ENCODE data around the gene PIGM. TPM values are rescaled to one million over a fixed set of nuclear protein-coding genes. Genes with fewer than 3 reads are reported as not detected.

PIGM gene
- total and polyA plus RNA-seq, 2 of the 13 experiments (the other 11 are each of a cell fraction or from before 2014, with no cell fraction given): 3.4 to 4.6 TPM

- TF ChIP-seq, protein P1, sequence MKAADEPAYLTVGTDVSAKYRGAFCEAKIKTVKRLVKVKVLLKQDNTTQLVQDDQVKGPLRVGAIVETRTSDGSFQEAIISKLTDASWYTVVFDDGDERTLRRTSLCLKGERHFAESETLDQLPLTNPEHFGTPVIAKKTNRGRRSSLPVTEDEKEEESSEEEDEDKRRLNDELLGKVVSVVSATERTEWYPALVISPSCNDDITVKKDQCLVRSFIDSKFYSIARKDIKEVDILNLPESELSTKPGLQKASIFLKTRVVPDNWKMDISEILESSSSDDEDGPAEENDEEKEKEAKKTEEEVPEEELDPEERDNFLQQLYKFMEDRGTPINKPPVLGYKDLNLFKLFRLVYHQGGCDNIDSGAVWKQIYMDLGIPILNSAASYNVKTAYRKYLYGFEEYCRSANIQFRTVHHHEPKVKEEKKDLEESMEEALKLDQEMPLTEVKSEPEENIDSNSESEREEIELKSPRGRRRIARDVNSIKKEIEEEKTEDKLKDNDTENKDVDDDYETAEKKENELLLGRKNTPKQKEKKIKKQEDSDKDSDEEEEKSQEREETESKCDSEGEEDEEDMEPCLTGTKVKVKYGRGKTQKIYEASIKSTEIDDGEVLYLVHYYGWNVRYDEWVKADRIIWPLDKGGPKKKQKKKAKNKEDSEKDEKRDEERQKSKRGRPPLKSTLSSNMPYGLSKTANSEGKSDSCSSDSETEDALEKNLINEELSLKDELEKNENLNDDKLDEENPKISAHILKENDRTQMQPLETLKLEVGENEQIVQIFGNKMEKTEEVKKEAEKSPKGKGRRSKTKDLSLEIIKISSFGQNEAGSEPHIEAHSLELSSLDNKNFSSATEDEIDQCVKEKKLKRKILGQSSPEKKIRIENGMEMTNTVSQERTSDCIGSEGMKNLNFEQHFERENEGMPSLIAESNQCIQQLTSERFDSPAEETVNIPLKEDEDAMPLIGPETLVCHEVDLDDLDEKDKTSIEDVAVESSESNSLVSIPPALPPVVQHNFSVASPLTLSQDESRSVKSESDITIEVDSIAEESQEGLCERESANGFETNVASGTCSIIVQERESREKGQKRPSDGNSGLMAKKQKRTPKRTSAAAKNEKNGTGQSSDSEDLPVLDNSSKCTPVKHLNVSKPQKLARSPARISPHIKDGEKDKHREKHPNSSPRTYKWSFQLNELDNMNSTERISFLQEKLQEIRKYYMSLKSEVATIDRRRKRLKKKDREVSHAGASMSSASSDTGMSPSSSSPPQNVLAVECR (CRISPR knock-in tag; IDR thresholded peaks at IDR 0.05; ENCODE audit: borderline replicate concordance): peak; percentile 56; the same call in 1 of the 2 replicates
- TF ChIP-seq MEIS1 (CRISPR knock-in tag; IDR thresholded peaks at IDR 0.05; ENCODE audit: borderline replicate concordance): 0 out of 2 replicates have a peak, but pooled peaks have one; percentile 8
- peak; percentile 64 for TF ChIP-seq SP2 (CRISPR knock-in tag; IDR thresholded peaks at IDR 0.05)
- TF ChIP-seq ZNF331 (CRISPR knock-in tag; IDR thresholded peaks at IDR 0.05): no peak
- peak; percentile 24; the same call in 1 of the 2 replicates for TF ChIP-seq SP5 (CRISPR knock-in tag; IDR thresholded peaks at IDR 0.05; ENCODE audit: borderline replicate concordance, low read depth)
- TF ChIP-seq IKZF4 (CRISPR knock-in tag; IDR thresholded peaks at IDR 0.05; ENCODE audit: borderline replicate concordance, low read depth, not compliant biosample characterization): no peak
- TF ChIP-seq, protein P2, sequence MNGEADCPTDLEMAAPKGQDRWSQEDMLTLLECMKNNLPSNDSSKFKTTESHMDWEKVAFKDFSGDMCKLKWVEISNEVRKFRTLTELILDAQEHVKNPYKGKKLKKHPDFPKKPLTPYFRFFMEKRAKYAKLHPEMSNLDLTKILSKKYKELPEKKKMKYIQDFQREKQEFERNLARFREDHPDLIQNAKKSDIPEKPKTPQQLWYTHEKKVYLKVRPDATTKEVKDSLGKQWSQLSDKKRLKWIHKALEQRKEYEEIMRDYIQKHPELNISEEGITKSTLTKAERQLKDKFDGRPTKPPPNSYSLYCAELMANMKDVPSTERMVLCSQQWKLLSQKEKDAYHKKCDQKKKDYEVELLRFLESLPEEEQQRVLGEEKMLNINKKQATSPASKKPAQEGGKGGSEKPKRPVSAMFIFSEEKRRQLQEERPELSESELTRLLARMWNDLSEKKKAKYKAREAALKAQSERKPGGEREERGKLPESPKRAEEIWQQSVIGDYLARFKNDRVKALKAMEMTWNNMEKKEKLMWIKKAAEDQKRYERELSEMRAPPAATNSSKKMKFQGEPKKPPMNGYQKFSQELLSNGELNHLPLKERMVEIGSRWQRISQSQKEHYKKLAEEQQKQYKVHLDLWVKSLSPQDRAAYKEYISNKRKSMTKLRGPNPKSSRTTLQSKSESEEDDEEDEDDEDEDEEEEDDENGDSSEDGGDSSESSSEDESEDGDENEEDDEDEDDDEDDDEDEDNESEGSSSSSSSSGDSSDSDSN (CRISPR knock-in tag; IDR thresholded peaks at IDR 0.05): peak; percentile 46; the same call in 1 of the 2 replicates
- peak; percentile 55 for TF ChIP-seq NFYC (CRISPR knock-in tag; IDR thresholded peaks at IDR 0.05)
- no peak for TF ChIP-seq SP1 (IDR thresholded peaks at IDR 0.05)
- peak; percentile 32; the same call in 1 of the 2 replicates for TF ChIP-seq SP1 (CRISPR knock-in tag; IDR thresholded peaks at IDR 0.05)
- TF ChIP-seq ZNF607 (CRISPR knock-in tag; IDR thresholded peaks at IDR 0.05; ENCODE audit: borderline replicate concordance): no peak
- no peak for TF ChIP-seq MAZ (IDR thresholded peaks at IDR 0.05; ENCODE audit: borderline replicate concordance, low read depth, low read length)
- 0 out of 2 replicates have a peak, but pooled peaks have one; percentile 40 for TF ChIP-seq MAZ (CRISPR knock-in tag; IDR thresholded peaks at IDR 0.05; ENCODE audit: low read depth)
- no peak for TF ChIP-seq AKAP8 (CRISPR knock-in tag; IDR thresholded peaks at IDR 0.05)
- TF ChIP-seq TCF12 (IDR thresholded peaks at IDR 0.05): no peak
- TF ChIP-seq TCF12 (CRISPR knock-in tag; IDR thresholded peaks at IDR 0.05): no peak
- no peak for TF ChIP-seq ZNF749 (CRISPR knock-in tag; IDR thresholded peaks at IDR 0.05; ENCODE audit: borderline replicate concordance)
- TF ChIP-seq ZNF207 (IDR thresholded peaks at IDR 0.05; ENCODE audit: borderline replicate concordance): no peak
- no peak for TF ChIP-seq SMYD3 (CRISPR knock-in tag; IDR thresholded peaks at IDR 0.05)
- TF ChIP-seq, protein P3, sequence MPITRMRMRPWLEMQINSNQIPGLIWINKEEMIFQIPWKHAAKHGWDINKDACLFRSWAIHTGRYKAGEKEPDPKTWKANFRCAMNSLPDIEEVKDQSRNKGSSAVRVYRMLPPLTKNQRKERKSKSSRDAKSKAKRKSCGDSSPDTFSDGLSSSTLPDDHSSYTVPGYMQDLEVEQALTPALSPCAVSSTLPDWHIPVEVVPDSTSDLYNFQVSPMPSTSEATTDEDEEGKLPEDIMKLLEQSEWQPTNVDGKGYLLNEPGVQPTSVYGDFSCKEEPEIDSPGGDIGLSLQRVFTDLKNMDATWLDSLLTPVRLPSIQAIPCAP (CRISPR knock-in tag; IDR thresholded peaks at IDR 0.05; ENCODE audit: low read depth): no peak
- TF ChIP-seq ASH2L (IDR thresholded peaks at IDR 0.05; ENCODE audit: insufficient read length, low read depth, low read length): peak; percentile 65
Measured at GRCh38 chr1:160070243-160071163, 38.7 kb upstream of the PIGM start (continued).
